H4 (cell line): ENCODE measurements around the gene CRIP2. TPM values are rescaled to one million over a fixed set of nuclear protein-coding genes. Genes with fewer than 3 reads are reported as not detected.
A peak's percentile ranks its signal among the peaks of the same experiment; 100 is the strongest.

Source experiments
- DNase-seq: peaks from one replicate; pipeline ENCODE4 v3.0.0-alpha.2; 2015; ENCODE audit warnings: low spot score
- total RNA-seq: library from RNA; depleted of rRNA; stranded (reverse); fragments of >200 nt; shearing (Covaris generic); gene quantifications from 2 replicates; pipeline ENCODE4 v1.2.3, GENCODE V29; 2014

The CRIP2 gene
- total RNA-seq, 1 experiment from 2014 or later: 16.2 TPM

- no peak for DNase-seq
Observed at GRCh38 chr14:105461903-105462302, 12.7 kb upstream of the CRIP2 start.

- DNase-seq: no peak
Observed at GRCh38 chr14:105464501-105464900, 10.1 kb upstream of the CRIP2 start.

GRCh38 chr14:105465209-105466031 is 9.2 kb upstream of the CRIP2 start:
- no peak for DNase-seq

- DNase-seq: no peak
Observed at GRCh38 chr14:105466531-105467248, 7.9 kb upstream of the CRIP2 start.

- DNase-seq: no peak
Observed at GRCh38 chr14:105467249-105467941, 7.2 kb upstream of the CRIP2 start.

- no peak for DNase-seq
Observed at GRCh38 chr14:105467942-105468471, 6.6 kb upstream of the CRIP2 start.

GRCh38 chr14:105468621-105469241 is 5.9 kb upstream of the CRIP2 start:
- no peak for DNase-seq

GRCh38 chr14:105469456-105470349 is 4.9 kb upstream of the CRIP2 start:
- DNase-seq: no peak

GRCh38 chr14:105470350-105471296 is 4.0 kb upstream of the CRIP2 start:
- DNase-seq: no peak

- DNase-seq: no peak
Observed at GRCh38 chr14:105471297-105471821, 3.3 kb upstream of the CRIP2 start.

GRCh38 chr14:105471823-105472485 is 2.7 kb upstream of the CRIP2 start:
- DNase-seq: no peak

- DNase-seq: no peak
Observed at GRCh38 chr14:105472486-105472991, 2.1 kb upstream of the CRIP2 start.

GRCh38 chr14:105473033-105473676 is 1.5 kb upstream of the CRIP2 start:
- no peak for DNase-seq

GRCh38 chr14:105473677-105474482 is 741 bp upstream of the CRIP2 start:
- DNase-seq: peak; percentile 85

GRCh38 chr14:105475269-105476096 is 862 bp downstream of the CRIP2 start:
- no peak for DNase-seq
